Mucosa of descending colon (tissue), 3 donors: Measurements from ENCODE around the gene GREB1. TPM values are rescaled to one million over a fixed set of nuclear protein-coding genes. Genes with fewer than 3 reads are reported as not detected.

Experiments
- ATAC-seq: fragments of 200-7000 bp; cut with Tn5 transposase; one replicate; pipeline ENCODE4 v1.9.1; 2020; ENCODE audit warnings: mild to moderate bottlenecking, moderate library complexity
- DNase-seq, 3 donors: peaks; one replicate each; pipeline ENCODE4 v3.0.0-alpha.2; 2020
- H3K36me3 ChIP-seq: fragments of 200-600 bp; one replicate; pipeline ENCODE4 v1.8.0; 2021; ENCODE audit warnings: low read depth, mild to moderate bottlenecking
- H3K4me1 ChIP-seq: fragments of 200-600 bp; one replicate; pipeline ENCODE4 v1.8.0; 2021; ENCODE audit warnings: low read depth, mild to moderate bottlenecking
- H3K4me3 ChIP-seq: fragments of 200-600 bp; one replicate; pipeline ENCODE4 v1.8.0; 2021; ENCODE audit warnings: mild to moderate bottlenecking
- H3K9me3 ChIP-seq: fragments of 200-600 bp; one replicate; pipeline ENCODE4 v1.8.0; 2021; ENCODE audit warnings: mild to moderate bottlenecking
- CTCF ChIP-seq: fragments of 200-600 bp; IDR thresholded peaks from one replicate; pipeline ENCODE4 v1.8.0; 2022; ENCODE audit warnings: antibody characterized with exemption, mild to moderate bottlenecking
- intact Hi-C, 2 donors: fragments of 100-400 bp; cut with DNase I in 1 of 2; cut with micrococcal nuclease in 1 of 2; formaldehyde crosslinking; loops; one replicate each; pipeline versions ENCODE4 v1.11.0 to v1.11.1; 2022; cut with DNase I, micrococcal nuclease
- total RNA-seq, 3 donors: library from RNA; stranded (reverse); fragmentation: NEBNext Ultra II Directional in 2 of 3; extraction: Animal tissue kit (Norgen Biotek cat#: 25700) in 2 of 3; gene quantifications; one replicate each; pipeline versions ENCODE4 v1.2.1 to v1.2.4, GENCODE V29; 2021 to 2023
- donor health status: DM: no; HTN: no; CAD: no; lungs with moderate emphysema.
- donor health status: DM: no; HTN: no; CAD: no.
- donor health status: DM: no; HTN: yes; CAD: no.

GREB1 gene
- total RNA-seq, 3 donors from 2014 or later = 1.4 to 2.5 (median 1.6) TPM

GRCh38 chr2:11669454-11670291 is 135.8 kb downstream of the GREB1 start, which contains the start of gene NTSR2:
TSS of gene NTSR2 (minus strand) at chr2:11670195. CDS start at chr2:11670129, 66 bp downstream.
- Histone ChIP-seq H3K36me3 (no peaks in the 10 kb centered on the region), H3K9me3 (no peaks in the 10 kb centered on the region), H3K4me3 (no peak within 1 kb of the TSS), H3K4me1 (peaks cover 3% of the 10 kb centered on the region)
- intact Hi-C loops = no loop called here
- DNase-seq = peak in 2 of 3 donors; percentile 65 to 71
- TF ChIP-seq CTCF = no peak
- ATAC-seq = peak; percentile 96

GRCh38 chr2:11672407-11672806 is 138.6 kb downstream of the GREB1 start:
- H3K4me1 ChIP-seq = peaks cover 3% of the 10 kb centered on the region
- DNase-seq (no peak), ATAC-seq (no peak)
- no peak for TF ChIP-seq CTCF
- no peaks in the 10 kb centered on the region for H3K9me3 ChIP-seq
- no peaks in the 10 kb centered on the region for H3K36me3 ChIP-seq
- intact Hi-C loops = no loop called here
- H3K4me3 ChIP-seq = no peak overlapping the region

- Histone ChIP-seq H3K9me3 (no peaks in the 10 kb centered on the region), H3K4me3 (no peak overlapping the region), H3K36me3 (no peaks in the 10 kb centered on the region), H3K4me1 (peaks cover 2% of the 10 kb centered on the region)
- ATAC-seq (no peak), DNase-seq (no peak)
- intact Hi-C loops = no loop called here
- no peak for TF ChIP-seq CTCF
These were observed 141.1 kb downstream of the GREB1 start for GRCh38 chr2:11674983-11675382.

GRCh38 chr2:11675423-11676112 is 141.7 kb downstream of the GREB1 start:
- Histone ChIP-seq H3K9me3 (no peaks in the 10 kb centered on the region), H3K4me3 (no peak overlapping the region), H3K4me1 (no peaks in the 10 kb centered on the region), H3K36me3 (no peaks in the 10 kb centered on the region)
- DNase-seq (no peak), ATAC-seq (no peak)
- TF ChIP-seq CTCF = no peak
- intact Hi-C loops = no loop called here

- Histone ChIP-seq H3K36me3 (no peaks in the 10 kb centered on the region), H3K4me3 (no peak overlapping the region), H3K9me3 (no peaks in the 10 kb centered on the region), H3K4me1 (no peaks in the 10 kb centered on the region)
- DNase-seq = no peak
- intact Hi-C loops = no loop called here
- no peak for TF ChIP-seq CTCF
- no peak for ATAC-seq
These were observed 142.8 kb downstream of the GREB1 start for GRCh38 chr2:11676640-11677039.
